KMS-11 (cell line): ENCODE data around the gene COL23A1.

ENCODE experiments used
- H2AFZ ChIP-seq: fragments of 200-600 bp; sonication (generic); 2 replicates; pipeline ENCODE4 v1.6.1; 2016; ENCODE audit warnings: antibody characterized with exemption, mixed run types, low read depth
- H3K27ac ChIP-seq: fragments of 200-600 bp; sonication (generic); 2 replicates; pipeline ENCODE4 v1.6.1; 2016; ENCODE audit warnings: mild to moderate bottlenecking, mixed run types
- H3K27me3 ChIP-seq: fragments of 200-600 bp; sonication (generic); 2 replicates; pipeline ENCODE4 v1.6.1; 2017; ENCODE audit warnings: mild to moderate bottlenecking, low read depth, mixed run types, moderate library complexity; ENCODE audit not compliant: insufficient read depth
- H3K36me3 ChIP-seq: fragments of 200-600 bp; sonication (generic); 2 replicates; pipeline ENCODE4 v1.6.1; 2017; ENCODE audit warnings: mild to moderate bottlenecking, mixed run types; ENCODE audit not compliant: insufficient read depth
- H3K4me1 ChIP-seq: fragments of 200-600 bp; sonication (generic); 2 replicates; pipeline ENCODE4 v1.6.1; 2016; ENCODE audit warnings: mild to moderate bottlenecking, low read depth, mixed run types; ENCODE audit not compliant: poor library complexity, severe bottlenecking
- H3K4me2 ChIP-seq: fragments of 200-600 bp; sonication (generic); 2 replicates; pipeline ENCODE4 v1.7.0; 2016; ENCODE audit warnings: mild to moderate bottlenecking, mixed run types
- H3K4me3 ChIP-seq: fragments of 200-600 bp; sonication (generic); IDR thresholded peaks from 2 replicates; pipeline ENCODE4 v1.6.1; 2017; ENCODE audit warnings: low read depth, low read length, mixed read lengths; ENCODE audit not compliant: insufficient read depth
- H3K79me2 ChIP-seq: fragments of 200-600 bp; sonication (generic); 2 replicates; pipeline ENCODE4 v1.6.1; 2016; ENCODE audit warnings: low read depth, mixed run types; ENCODE audit not compliant: insufficient read depth
- H3K9ac ChIP-seq: fragments of 200-600 bp; sonication (generic); 2 replicates; pipeline ENCODE4 v1.6.1; 2016; ENCODE audit warnings: mild to moderate bottlenecking, mixed run types
- H4K20me1 ChIP-seq: fragments of 200-600 bp; sonication (generic); 2 replicates; pipeline ENCODE4 v1.6.1; 2016; ENCODE audit warnings: mild to moderate bottlenecking, mixed run types; ENCODE audit not compliant: insufficient read depth
- TF ChIP-seq, protein P1 (sequence below): fragments of 200-600 bp; sonication (generic); conservative IDR thresholded peaks from 2 replicates; pipeline ENCODE4 v1.6.1; 2017; ENCODE audit warnings: low read depth, mild to moderate bottlenecking, antibody characterized with exemption, low read length, moderate library complexity, mixed read lengths

Gene COL23A1

DNA sequence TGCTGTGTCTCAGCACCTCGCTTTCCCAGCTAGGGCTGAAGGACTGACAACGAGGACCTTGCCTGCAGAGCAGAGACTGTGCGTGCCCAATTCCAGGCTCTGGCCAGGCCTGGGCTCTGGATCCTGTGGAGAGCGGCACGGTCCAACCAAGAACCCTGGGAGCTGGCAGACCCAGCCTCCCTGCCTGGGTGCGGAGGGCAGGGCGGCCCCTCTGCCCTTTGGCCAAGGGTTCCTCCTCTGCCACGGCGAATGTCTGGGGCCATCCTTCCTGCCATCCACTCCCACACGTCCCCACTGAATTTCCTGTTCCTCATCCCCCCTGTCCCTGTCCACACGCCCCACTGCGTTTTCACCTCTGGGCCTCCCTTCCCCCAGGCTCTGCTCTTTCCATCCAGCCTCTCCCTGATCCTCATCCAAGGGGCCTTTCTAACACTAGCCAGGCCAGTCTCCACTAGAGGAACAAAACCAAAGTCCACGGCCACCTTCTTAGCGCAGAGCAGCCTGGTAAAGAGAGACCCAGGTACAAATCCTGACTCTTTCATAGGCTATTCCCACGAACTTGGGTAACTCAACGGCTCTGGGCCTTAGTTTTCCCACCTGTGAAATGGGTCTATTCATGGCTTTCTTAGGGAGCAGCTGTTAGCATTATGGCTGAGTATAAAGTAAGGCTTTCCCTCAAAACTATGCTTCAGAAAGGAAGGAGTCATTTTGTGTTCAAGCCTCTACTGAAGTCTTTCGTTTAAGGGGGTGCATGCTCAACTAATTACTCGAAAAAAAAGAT lies 262.1 kb downstream of the COL23A1 start:
- Histone ChIP-seq H3K79me2 (no peaks in the 10 kb centered on the region), H3K4me1 (no peaks in the 10 kb centered on the region), H4K20me1 (no peaks in the 10 kb centered on the region), H3K27me3 (peaks cover 3% of the 10 kb centered on the region; the same call in 1 of the 2 replicates), H2AFZ (no peak overlapping the region), H3K4me2 (no peak overlapping the region), H3K27ac (no peak overlapping the region), H3K36me3 (no peaks in the 10 kb centered on the region), H3K4me3 (no peak overlapping the region), H3K9ac (no peak overlapping the region)
- TF ChIP-seq, protein P1, sequence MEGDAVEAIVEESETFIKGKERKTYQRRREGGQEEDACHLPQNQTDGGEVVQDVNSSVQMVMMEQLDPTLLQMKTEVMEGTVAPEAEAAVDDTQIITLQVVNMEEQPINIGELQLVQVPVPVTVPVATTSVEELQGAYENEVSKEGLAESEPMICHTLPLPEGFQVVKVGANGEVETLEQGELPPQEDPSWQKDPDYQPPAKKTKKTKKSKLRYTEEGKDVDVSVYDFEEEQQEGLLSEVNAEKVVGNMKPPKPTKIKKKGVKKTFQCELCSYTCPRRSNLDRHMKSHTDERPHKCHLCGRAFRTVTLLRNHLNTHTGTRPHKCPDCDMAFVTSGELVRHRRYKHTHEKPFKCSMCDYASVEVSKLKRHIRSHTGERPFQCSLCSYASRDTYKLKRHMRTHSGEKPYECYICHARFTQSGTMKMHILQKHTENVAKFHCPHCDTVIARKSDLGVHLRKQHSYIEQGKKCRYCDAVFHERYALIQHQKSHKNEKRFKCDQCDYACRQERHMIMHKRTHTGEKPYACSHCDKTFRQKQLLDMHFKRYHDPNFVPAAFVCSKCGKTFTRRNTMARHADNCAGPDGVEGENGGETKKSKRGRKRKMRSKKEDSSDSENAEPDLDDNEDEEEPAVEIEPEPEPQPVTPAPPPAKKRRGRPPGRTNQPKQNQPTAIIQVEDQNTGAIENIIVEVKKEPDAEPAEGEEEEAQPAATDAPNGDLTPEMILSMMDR: no peak

DNA sequence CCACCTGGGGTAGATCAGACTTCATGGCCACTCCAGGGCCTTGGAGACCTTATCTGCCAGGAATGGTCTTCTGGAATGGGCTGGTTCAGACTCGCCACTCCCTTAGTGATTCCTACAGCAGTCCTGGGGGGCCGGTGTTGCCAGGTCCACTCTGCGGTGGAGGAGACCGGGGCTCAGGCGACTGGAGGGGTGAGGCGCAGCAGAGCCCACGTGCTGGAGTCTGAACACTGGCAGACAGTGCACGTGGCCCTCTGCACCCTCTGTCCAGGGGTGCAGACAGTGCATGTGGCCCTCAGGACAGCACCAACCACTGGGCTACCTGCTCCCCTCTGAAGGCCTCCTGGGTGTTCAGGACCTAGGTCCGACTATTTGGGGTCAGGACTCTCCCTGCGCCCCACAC lies 262.7 kb downstream of the COL23A1 start:
- H3K9ac ChIP-seq: no peak overlapping the region
- TF ChIP-seq, protein P1: no peak
- peaks cover 3% of the 10 kb centered on the region; the same call in 1 of the 2 replicates for H3K27me3 ChIP-seq
- H3K4me1 ChIP-seq: no peaks in the 10 kb centered on the region
- H3K79me2 ChIP-seq: no peaks in the 10 kb centered on the region
- H3K4me3 ChIP-seq: no peak overlapping the region
- H2AFZ ChIP-seq: no peak overlapping the region
- H3K27ac ChIP-seq: no peak overlapping the region
- no peak overlapping the region for H3K4me2 ChIP-seq
- no peaks in the 10 kb centered on the region for H4K20me1 ChIP-seq
- no peaks in the 10 kb centered on the region for H3K36me3 ChIP-seq

DNA sequence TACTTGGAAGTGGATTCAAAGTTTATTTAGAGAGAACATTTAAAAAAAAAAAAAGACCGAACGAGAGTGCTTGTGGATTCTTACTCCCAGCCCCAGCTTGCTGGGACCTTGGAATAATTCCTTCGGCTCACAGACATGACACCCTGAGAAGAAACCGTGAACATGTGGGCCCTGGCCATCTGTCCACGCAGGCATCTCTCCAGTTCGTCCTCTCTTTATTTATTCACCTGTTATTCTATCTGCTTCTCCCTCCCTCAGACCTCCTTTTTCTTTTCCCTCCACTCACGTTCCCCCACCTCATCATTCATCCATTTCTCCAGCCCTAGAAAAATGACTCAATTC lies 263.8 kb downstream of the COL23A1 start:
- H4K20me1 ChIP-seq: no peaks in the 10 kb centered on the region
- H3K79me2 ChIP-seq: no peaks in the 10 kb centered on the region
- peaks cover 3% of the 10 kb centered on the region; the same call in 1 of the 2 replicates for H3K27me3 ChIP-seq
- H3K9ac ChIP-seq: no peak overlapping the region
- H3K4me3 ChIP-seq: no peak overlapping the region
- TF ChIP-seq, protein P1: no peak
- no peak overlapping the region for H3K27ac ChIP-seq
- no peaks in the 10 kb centered on the region for H3K4me1 ChIP-seq
- H2AFZ ChIP-seq: no peak overlapping the region
- no peak overlapping the region for H3K4me2 ChIP-seq
- H3K36me3 ChIP-seq: no peaks in the 10 kb centered on the region

DNA sequence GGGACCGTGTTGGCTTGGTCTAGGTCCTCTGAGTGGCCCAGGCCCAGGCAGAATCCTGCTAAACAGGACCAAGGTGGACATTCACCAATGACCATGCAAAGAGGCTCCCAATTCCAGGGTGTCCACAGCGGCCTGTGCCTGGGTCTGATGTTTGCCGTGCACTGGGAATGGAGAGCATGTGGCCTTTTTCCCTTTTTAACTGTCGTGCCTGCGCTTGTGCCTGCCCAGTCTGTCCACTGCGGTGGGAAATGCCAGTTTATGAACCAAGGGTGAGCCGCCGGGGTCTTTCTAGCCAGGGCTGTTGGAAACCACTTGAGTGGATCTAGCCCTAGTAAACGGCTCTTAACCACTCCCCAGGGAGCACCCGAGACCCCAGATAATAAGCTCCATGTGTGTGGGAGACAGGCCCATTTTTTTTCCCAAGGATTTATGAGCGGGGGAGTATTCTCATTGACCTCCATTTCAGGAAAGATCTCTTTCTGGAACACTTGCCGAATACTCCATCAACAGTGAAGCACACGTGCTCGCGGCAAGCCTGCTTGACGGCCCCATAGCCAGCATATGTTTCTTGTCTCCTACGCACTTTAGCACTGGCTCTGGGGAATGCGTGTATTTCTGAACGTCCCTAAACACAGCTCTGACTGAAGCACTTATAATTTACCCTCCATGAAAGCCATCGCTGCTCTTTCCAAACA lies 264.4 kb downstream of the COL23A1 start:
- H2AFZ ChIP-seq: no peak overlapping the region
- H3K4me1 ChIP-seq: no peaks in the 10 kb centered on the region
- peaks cover 3% of the 10 kb centered on the region; the same call in 1 of the 2 replicates for H3K27me3 ChIP-seq
- H3K79me2 ChIP-seq: no peaks in the 10 kb centered on the region
- TF ChIP-seq, protein P1: no peak
- no peaks in the 10 kb centered on the region for H3K36me3 ChIP-seq
- no peak overlapping the region for H3K27ac ChIP-seq
- no peak overlapping the region for H3K4me2 ChIP-seq
- H3K9ac ChIP-seq: no peak overlapping the region
- no peaks in the 10 kb centered on the region for H4K20me1 ChIP-seq
- H3K4me3 ChIP-seq: no peak overlapping the region
